HepG2 (cell line): ENCODE measurements around the gene STX1B. TPM values are rescaled to one million over a fixed set of nuclear protein-coding genes. Genes with fewer than 3 reads are reported as not detected.
A peak's percentile ranks its signal among the peaks of the same experiment; 100 is the strongest.

Experiments
- ARID3A ChIP-seq: IDR thresholded peaks from 2 replicates; pipeline ENCODE4 v1.6.1; 2012; ENCODE audit warnings: low read depth, low read length, improper control_type of control experiment
- ATF1 ChIP-seq: IDR thresholded peaks from 2 replicates; pipeline ENCODE4 v1.6.1; 2016; ENCODE audit warnings: mild to moderate bottlenecking, control low read depth
- E2F1 ChIP-seq: sonication (generic); formaldehyde crosslinking; IDR thresholded peaks from 2 replicates; pipeline ENCODE4 v1.5.0; 2020; ENCODE audit warnings: missing genetic modification reagents
- HMGA1 ChIP-seq: sonication (generic); formaldehyde crosslinking; conservative IDR thresholded peaks from 2 replicates; pipeline ENCODE4 v1.4.0; 2020; ENCODE audit warnings: missing genetic modification reagents
- HNRNPL ChIP-seq: fragments of 200-400 bp; formaldehyde crosslinking; IDR thresholded peaks from 2 replicates; pipeline ENCODE4 v1.6.1; 2017; ENCODE audit warnings: mild to moderate bottlenecking, low read depth, low read length
- SIX1 ChIP-seq: sonication (generic); formaldehyde crosslinking; IDR thresholded peaks from 2 replicates; pipeline ENCODE4 v1.4.0; 2020; ENCODE audit warnings: missing genetic modification reagents, borderline replicate concordance
- TEAD2 ChIP-seq: sonication (generic); formaldehyde crosslinking; IDR thresholded peaks from 2 replicates; pipeline ENCODE4 v1.9.0; 2021; ENCODE audit warnings: missing genetic modification reagents
- ZBTB39 ChIP-seq: sonication (generic); formaldehyde crosslinking; IDR thresholded peaks from 2 replicates; pipeline ENCODE4 v1.5.0; 2020; ENCODE audit warnings: missing genetic modification reagents
- ZNF12 ChIP-seq: sonication (generic); formaldehyde crosslinking; IDR thresholded peaks from 2 replicates; pipeline ENCODE4 v1.5.0; 2020; ENCODE audit warnings: missing genetic modification reagents
- ZNF205 ChIP-seq: IDR thresholded peaks from 2 replicates; pipeline ENCODE4 v1.6.1; 2018; ENCODE audit warnings: missing biosample characterization, missing genetic modification reagents
- ZNF263 ChIP-seq: sonication (generic); formaldehyde crosslinking; IDR thresholded peaks from 2 replicates; pipeline ENCODE4 v1.4.0; 2020; ENCODE audit warnings: missing genetic modification reagents
- ZNF264 ChIP-seq: sonication (generic); formaldehyde crosslinking; IDR thresholded peaks from 2 replicates; pipeline ENCODE4 v1.4.0; 2020; ENCODE audit warnings: missing genetic modification reagents
- ZSCAN12 ChIP-seq: sonication (generic); formaldehyde crosslinking; IDR thresholded peaks from 2 replicates; pipeline ENCODE4 v1.9.0; 2021; ENCODE audit warnings: mild to moderate bottlenecking, missing genetic modification reagents
- ZXDC ChIP-seq: sonication (generic); formaldehyde crosslinking; IDR thresholded peaks from 2 replicates; pipeline ENCODE4 v1.5.0; 2020; ENCODE audit warnings: mild to moderate bottlenecking, missing genetic modification reagents
- polyA plus RNA-seq, 8 experiments: library from polyadenylated mRNA; depleted of rRNA in 3 of 8; stranded (reverse) in 7 of 8; unstranded in 1 of 8; fragments of >200 nt; fragmentation: Illumina TruSeq in 4 of 8; extraction: Trizol in 4 of 8; gene quantifications; 2 replicates each; pipeline versions ENCODE4 v1.2.1 to v1.2.3, GENCODE V29; 2011 to 2016; ENCODE audit warnings: low read depth in 4 of 8, missing spikeins in 1 of 8, mixed read lengths in 1 of 8; ENCODE audit not compliant: insufficient read depth in 1 of 8
- total RNA-seq, 5 experiments: library from RNA; depleted of rRNA; stranded (reverse); fragments of >200 nt; fragmentation: Illumina TruSeq; extraction: Trizol; gene quantifications; 2 replicates each; pipeline ENCODE4 v1.2.3, GENCODE V29; 2016; ENCODE audit warnings: low read depth in 1 of 5
- TF ChIP-seq, protein P1 (sequence below), 2 experiments: sonication (generic) in 1 of 2; formaldehyde crosslinking in 1 of 2; IDR thresholded peaks; 2 replicates each; pipeline versions ENCODE4 v1.4.0 to v1.6.1; 2018 to 2020; ENCODE audit warnings: missing genetic modification reagents in 2 of 2, borderline replicate concordance in 1 of 2, low read depth in 1 of 2, mild to moderate bottlenecking in 1 of 2, missing biosample characterization in 1 of 2
- TF ChIP-seq, protein P2 (sequence below): sonication (generic); formaldehyde crosslinking; IDR thresholded peaks from 2 replicates; pipeline ENCODE4 v1.4.0; 2020; ENCODE audit warnings: missing genetic modification reagents

Gene STX1B
- total and polyA plus RNA-seq, 2 of the 13 experiments (the other 11 are each of a cell fraction or from before 2014, with no cell fraction given), result 2.1 to 3.0 TPM

DNA sequence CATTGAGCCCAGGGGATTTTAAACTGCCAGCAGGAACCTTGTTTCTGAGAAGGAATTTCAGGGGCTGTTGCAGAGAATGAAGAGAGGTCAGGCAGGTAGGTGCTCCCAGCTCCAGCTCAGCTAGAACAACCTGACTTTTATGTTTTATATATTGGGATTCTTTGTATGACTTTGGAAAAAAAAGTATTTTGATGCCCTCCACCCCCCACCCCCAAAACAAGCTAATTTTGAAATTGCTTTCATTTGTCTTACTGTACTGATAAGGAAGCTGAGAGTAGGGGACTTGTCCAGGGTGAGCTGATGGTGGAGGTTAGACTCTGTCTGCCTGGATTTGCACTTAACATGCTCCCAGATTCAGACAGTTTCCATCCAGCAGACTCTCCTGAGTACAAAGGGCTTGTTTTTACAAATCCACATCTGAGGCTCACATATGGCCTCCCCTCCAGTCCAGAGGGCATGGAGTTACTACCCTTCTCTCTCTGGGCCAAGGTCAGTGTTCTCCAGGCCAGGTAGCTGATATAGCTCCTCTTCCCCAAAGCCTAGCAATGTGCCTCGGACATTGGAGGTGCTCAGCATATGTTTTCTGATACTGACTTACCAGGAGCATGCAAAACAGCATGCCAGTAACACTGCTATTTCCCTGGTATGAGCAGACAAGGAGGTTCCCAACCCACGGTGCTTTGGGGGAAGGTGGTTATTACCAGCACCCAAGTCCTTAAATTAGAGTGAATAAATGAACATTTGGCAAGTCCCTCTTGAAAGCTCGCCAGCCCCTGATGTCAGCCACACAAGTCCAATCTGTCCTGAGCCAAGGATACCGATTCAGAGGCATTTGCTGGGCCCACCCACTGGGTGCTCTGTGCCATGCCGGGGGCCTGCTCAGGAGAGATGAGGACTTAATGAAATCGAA, 11.3 kb downstream of the STX1B start (continued):
- TF ChIP-seq ZNF264 (CRISPR knock-in tag) (no peak), ZBTB39 (CRISPR knock-in tag) (no peak), HMGA1 (CRISPR knock-in tag) (no peak), ZNF263 (CRISPR knock-in tag) (peak; percentile 82), ZNF12 (peak; percentile 87), TEAD2 (CRISPR knock-in tag) (no peak), HNRNPL (no peak), ZNF205 (CRISPR knock-in tag) (no peak; the same call in 1 of the 2 replicates), ZXDC (CRISPR knock-in tag) (peak; percentile 89), SIX1 (CRISPR knock-in tag) (no peak; the same call in 1 of the 2 replicates), ATF1 (CRISPR knock-in tag) (no peak), ARID3A (no peak), E2F1 (CRISPR knock-in tag) (no peak), ZSCAN12 (CRISPR knock-in tag) (no peak)
- TF ChIP-seq, protein P1, sequence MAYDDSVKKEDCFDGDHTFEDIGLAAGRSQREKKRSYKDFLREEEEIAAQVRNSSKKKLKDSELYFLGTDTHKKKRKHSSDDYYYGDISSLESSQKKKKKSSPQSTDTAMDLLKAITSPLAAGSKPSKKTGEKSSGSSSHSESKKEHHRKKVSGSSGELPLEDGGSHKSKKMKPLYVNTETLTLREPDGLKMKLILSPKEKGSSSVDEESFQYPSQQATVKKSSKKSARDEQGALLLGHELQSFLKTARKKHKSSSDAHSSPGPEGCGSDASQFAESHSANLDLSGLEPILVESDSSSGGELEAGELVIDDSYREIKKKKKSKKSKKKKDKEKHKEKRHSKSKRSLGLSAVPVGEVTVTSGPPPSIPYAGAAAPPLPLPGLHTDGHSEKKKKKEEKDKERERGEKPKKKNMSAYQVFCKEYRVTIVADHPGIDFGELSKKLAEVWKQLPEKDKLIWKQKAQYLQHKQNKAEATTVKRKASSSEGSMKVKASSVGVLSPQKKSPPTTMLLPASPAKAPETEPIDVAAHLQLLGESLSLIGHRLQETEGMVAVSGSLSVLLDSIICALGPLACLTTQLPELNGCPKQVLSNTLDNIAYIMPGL (CRISPR knock-in tag; IDR thresholded peaks at IDR 0.05; ENCODE audit: borderline replicate concordance in 1 of 2, low read depth in 1 of 2), result peak in 1 of 2 experiments; percentile 65; a peak in 2 of 4 replicates
- TF ChIP-seq, protein P2, sequence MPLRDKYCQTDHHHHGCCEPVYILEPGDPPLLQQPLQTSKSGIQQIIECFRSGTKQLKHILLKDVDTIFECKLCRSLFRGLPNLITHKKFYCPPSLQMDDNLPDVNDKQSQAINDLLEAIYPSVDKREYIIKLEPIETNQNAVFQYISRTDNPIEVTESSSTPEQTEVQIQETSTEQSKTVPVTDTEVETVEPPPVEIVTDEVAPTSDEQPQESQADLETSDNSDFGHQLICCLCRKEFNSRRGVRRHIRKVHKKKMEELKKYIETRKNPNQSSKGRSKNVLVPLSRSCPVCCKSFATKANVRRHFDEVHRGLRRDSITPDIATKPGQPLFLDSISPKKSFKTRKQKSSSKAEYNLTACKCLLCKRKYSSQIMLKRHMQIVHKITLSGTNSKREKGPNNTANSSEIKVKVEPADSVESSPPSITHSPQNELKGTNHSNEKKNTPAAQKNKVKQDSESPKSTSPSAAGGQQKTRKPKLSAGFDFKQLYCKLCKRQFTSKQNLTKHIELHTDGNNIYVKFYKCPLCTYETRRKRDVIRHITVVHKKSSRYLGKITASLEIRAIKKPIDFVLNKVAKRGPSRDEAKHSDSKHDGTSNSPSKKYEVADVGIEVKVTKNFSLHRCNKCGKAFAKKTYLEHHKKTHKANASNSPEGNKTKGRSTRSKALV (CRISPR knock-in tag), result no peak
